HG02798 (cell line): Measurements from ENCODE around the gene NUP62.
A peak's percentile ranks its signal among the peaks of the same experiment; 100 is the strongest.
"Not testable (repeated sequence)": the region's sequence is repeated elsewhere in the genome, so short reads cannot be mapped to it uniquely, and the experiment has no call there.

Experiments used
- ATAC-seq: cut with Tn5 transposase; IDR thresholded peaks from one replicate; pipeline ENCODE4 v1.9.1; 2021; ENCODE audit warnings: mild to moderate bottlenecking; ENCODE audit not compliant: unreplicated experiment, poor library complexity

NUP62 gene

GRCh38 chr19:49952479-49952836 lies 23.2 kb upstream of the NUP62 start:
- no peak for ATAC-seq

DNA sequence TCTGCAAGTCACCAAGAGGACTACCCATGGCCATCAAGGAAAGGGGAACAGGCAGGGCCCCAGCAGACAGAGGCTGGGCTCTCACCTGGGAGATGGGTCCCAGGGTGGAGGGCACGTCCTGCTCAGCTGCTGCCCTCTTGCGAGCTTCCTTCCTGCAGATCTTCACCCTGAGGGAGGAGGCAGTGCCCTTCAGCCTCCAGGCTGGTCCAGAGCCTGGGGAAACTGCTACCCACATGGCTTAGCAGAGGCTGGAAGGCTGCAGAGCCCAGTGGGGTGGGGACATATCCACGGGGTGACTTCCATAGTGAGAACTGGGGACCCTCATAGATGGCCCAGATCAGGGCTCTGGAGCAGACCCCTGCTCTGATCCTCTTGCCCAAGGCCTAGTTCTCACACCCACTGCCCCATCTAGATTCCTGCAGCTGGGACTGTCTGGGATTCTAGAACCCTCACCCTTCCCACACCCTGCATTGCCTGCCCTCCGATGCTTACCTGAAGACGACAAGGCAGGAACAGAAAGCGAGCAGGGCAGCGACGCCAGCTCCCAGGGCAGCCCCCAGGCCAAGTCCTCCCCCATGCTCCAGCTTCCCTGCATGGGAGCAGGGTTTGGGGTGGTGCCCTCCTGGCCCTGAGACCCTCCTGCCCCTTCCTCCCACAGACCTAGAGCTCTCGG lies 22.6 kb upstream of the NUP62 start:
- ATAC-seq: no peak

DNA sequence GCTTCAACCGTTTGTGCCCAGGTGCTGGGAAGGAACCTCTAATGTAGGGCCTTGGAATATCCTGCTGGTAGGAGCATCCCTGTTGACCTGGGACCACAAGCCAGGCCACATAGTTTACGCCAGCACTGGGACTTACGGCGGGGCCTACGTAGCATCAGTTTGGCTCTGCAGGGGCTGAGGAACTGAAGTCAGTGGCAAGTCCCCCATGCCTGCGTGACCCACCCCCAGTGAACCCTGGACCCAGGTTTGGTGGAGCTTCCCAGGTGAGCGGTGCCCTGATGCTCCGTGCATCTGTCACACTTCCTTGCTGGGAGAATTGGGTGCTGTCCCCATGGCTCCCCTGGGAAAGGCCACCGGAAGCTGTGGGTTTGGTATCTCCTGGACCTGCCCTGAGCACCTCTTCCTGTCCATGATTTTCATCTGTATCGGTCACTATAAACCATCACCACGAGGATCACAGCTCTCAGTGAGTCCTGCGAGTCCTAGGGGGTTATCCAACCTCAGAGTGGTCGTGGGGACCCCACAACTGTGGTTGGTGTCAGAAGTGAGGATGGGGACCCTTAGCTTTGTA lies 21.7 kb upstream of the NUP62 start:
- no peak for ATAC-seq

DNA sequence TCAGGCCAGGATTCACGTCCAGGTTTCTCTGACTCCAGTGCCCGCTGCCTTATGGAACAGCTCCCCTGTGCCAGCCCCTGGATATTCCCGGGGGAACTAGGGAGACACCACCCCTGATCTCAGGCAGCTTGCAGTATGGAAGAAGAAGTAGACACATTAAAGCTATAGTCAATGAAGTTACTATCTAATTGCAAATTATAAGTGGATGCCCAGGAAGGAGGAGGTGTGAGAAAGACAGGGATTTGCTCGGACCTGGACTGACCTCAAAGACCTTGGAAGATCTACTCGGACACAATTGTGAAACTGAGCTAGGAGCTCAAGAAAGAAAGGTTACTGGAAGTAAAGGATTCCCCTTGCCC lies 21.3 kb upstream of the NUP62 start:
- no peak for ATAC-seq

GRCh38 chr19:49949742-49950589 lies 20.7 kb upstream of the NUP62 start:
- ATAC-seq: no peak

- ATAC-seq: no peak
Observed at GRCh38 chr19:49946415-49946814, 17.1 kb upstream of the NUP62 start.

DNA sequence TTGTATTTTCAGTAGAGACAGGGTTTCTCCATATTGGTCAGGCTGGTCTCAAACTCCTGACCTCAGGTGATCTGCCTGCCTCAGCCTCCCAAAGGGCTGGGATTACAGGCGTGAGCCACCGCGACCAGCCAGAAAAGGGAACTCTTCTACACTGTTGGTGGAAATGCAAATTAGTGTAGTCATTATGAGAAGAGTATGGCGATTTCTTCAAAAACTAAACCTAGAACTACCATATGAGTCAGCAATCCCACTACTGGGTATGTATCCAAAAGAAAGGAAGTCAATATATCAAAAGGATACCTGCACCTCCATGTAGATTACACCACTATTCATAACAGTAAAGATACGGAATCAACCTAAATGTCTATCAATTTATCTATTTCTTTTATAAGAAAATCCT lies 15.3 kb upstream of the NUP62 start:
- ATAC-seq: not testable (repeated sequence)

- ATAC-seq: no peak
Observed at GRCh38 chr19:49940482-49940791, 11.1 kb upstream of the NUP62 start.

DNA sequence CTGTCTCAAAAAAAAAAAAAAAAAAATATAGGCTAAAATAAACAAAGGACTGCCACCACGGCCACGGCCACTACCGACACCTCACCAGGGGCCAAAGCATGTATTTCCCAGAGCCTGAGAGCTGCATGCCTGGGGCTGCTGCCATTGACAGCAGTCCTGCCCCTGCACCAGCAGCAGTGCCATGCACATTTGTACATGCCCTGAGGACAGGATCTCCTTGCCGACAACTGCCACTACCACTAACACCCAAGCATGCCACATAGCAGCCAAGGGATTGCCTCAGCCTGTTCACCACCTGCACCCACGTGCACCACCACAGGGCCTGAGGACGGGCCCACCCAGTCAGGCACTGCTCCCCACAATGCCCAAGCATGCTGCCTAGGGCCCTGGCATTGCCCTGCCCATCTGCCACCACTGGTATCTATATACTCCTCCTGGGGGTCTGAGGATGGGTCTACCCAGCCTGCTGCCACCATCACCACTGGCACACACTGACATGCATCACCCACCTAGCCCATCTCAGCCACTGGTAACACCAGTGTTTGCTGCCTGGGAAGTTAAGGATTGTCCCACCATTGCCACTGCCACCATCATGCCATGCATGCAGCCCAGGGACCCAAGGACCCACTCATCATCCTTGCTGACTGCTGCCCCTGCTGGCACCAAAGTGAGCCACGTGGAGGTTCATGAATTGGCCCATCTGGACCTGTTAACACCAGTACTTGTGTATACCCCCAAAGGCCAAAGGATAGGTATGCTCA lies 10.6 kb upstream of the NUP62 start:
- ATAC-seq: no peak

GRCh38 chr19:49938662-49939061 lies 9.4 kb upstream of the NUP62 start:
- no peak for ATAC-seq

- peak; percentile 34 for ATAC-seq
Observed at GRCh38 chr19:49937750-49938381, 8.6 kb upstream of the NUP62 start.

GRCh38 chr19:49936549-49936948 lies 7.2 kb upstream of the NUP62 start:
- no peak for ATAC-seq

- ATAC-seq: no peak
Observed at GRCh38 chr19:49933643-49934042, 4.3 kb upstream of the NUP62 start.

- no peak for ATAC-seq
Observed at GRCh38 chr19:49932731-49933131, 3.4 kb upstream of the NUP62 start.

DNA sequence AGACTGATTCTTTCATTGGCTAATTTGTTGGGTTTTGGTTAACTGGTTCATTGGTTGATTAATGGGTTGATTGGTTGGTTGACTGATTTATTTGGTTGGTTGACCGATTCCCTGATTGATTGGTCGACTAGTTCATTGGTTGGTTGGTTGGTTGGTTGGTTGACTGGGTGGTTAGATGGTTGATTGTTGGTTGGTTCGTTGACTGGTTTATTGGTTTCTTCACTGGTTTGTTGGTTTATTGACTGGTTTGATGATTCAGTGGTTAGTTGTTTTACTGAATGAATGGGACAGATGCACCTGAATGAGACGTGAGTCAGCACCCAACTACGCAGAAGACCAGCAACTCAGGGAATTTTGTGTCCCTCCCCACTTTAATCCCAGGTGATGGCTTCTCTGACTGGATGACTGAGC lies 2.7 kb upstream of the NUP62 start:
- ATAC-seq: no peak

GRCh38 chr19:49931293-49932040 lies 2.2 kb upstream of the NUP62 start:
- ATAC-seq: no peak

GRCh38 chr19:49930483-49931011 lies 1.2 kb upstream of the NUP62 start:
- no peak for ATAC-seq

- ATAC-seq: peak; percentile 73
Observed at GRCh38 chr19:49929611-49930482, 543 bp upstream of the NUP62 start.
